DND-41 (cell line): ENCODE results near the gene JAK1.

Experiments used
- CTCF ChIP-seq: IDR thresholded peaks from 2 replicates; pipeline ENCODE4 v1.5.1; 2012; ENCODE audit warnings: borderline replicate concordance, low read length, moderate library complexity, mild to moderate bottlenecking; ENCODE audit not compliant: poor library complexity, severe bottlenecking; ENCODE audit errors: extremely low read depth
- EZH2 ChIP-seq: IDR thresholded peaks from 3 replicates; pipeline ENCODE4 v1.6.1; 2012; ENCODE audit warnings: borderline replicate concordance, low read depth, mild to moderate bottlenecking, moderate library complexity, low read length, inconsistent platforms; ENCODE audit not compliant: severe bottlenecking

GRCh38 chr1:65014321-65014720, 48.0 kb upstream of the JAK1 start:
- no peak for TF ChIP-seq CTCF
- no peak for TF ChIP-seq EZH2
